ENCODE data around the gene PLOD2.

Gene PLOD2

GRCh38 chr3:146033950-146034349, 127.0 kb downstream of the PLOD2 start:
- DNase-seq = no peak

- no peak for DNase-seq
Observed at GRCh38 chr3:146026547-146026946, 134.4 kb downstream of the PLOD2 start.

GRCh38 chr3:146024260-146024659, 136.7 kb downstream of the PLOD2 start:
- DNase-seq = no peak

- no peak for DNase-seq
Observed at GRCh38 chr3:146020969-146021368, 140.0 kb downstream of the PLOD2 start.

- DNase-seq = no peak
Observed at GRCh38 chr3:146019508-146019907, 141.5 kb downstream of the PLOD2 start.

Measured in cortex of kidney (tissue), 1 donor.